Motor neuron (in vitro differentiated cells): ENCODE data around the gene ZNF224. TPM values are rescaled to one million over a fixed set of nuclear protein-coding genes. Genes with fewer than 3 reads are reported as not detected.
A peak's percentile ranks its signal among the peaks of the same experiment; 100 is the strongest.
"Not testable (repeated sequence)": the region's sequence is repeated elsewhere in the genome, so short reads cannot be mapped to it uniquely, and the experiment has no call there.

Experiments used
- ATAC-seq, 8 experiments: fragments of 200-7000 bp; cut with Tn5 transposase; replicated peaks in 6 of 8; 2 replicates each; pipeline ENCODE4 v1.8.0; 2021; ENCODE audit warnings: mild to moderate bottlenecking in 8 of 8, moderate library complexity in 8 of 8
- H3K27ac ChIP-seq, 2 donors: fragments of 250-450 bp; sonication (Bioruptor Pico); 2 replicates each; pipeline ENCODE4 v1.9.0; 2021; ENCODE audit warnings: antibody characterized with exemption in 2 of 2, mild to moderate bottlenecking in 2 of 2, moderate library complexity in 1 of 2
- H3K4me1 ChIP-seq, 2 donors: fragments of 250-450 bp; sonication (Bioruptor Pico); replicated peaks in 1 of 2; 2 replicates each; pipeline ENCODE4 v1.6.1; 2021; ENCODE audit warnings: antibody characterized with exemption in 2 of 2, mild to moderate bottlenecking in 2 of 2, moderate library complexity in 1 of 2
- H3K4me3 ChIP-seq, 5 donors: fragments of 250-450 bp; sonication (Bioruptor Pico); 2 replicates each; pipeline ENCODE4 v1.9.0; 2021; ENCODE audit warnings: antibody characterized with exemption in 5 of 5, mild to moderate bottlenecking in 5 of 5, moderate library complexity in 4 of 5
- WGBS, 10 experiments: fragments of 450-650 bp; shearing (Covaris generic); methylation state at CpG; one replicate each; pipeline ENCODE4 v1.0.0; 2022; 5-methylcytosine and 5-hydroxymethylcytosine counted together
- in situ Hi-C, 9 experiments: fragments of 400-800 bp; cut with MboI; loops; one replicate each; pipeline ENCODE4 v1.15.0; 2021; ENCODE audit warnings: low sequenced_read_pairs in 9 of 9, low pct_unique_long_range_greater_than_20kb in 2 of 9; ENCODE audit not compliant: unreplicated experiment in 9 of 9
- total RNA-seq, 8 experiments: library from RNA; unstranded; fragments of 300-600 nt; gene quantifications; 2 replicates each; pipeline versions ENCODE4 v1.2.3 to v1.2.4, GENCODE V29; 2022

The ZNF224 gene
- total RNA-seq, 8 experiments from 2014 or later: 14.8 to 40.0 (median 20.3) TPM

- Histone ChIP-seq H3K27ac (no peak overlapping the region), H3K4me3 (no peak overlapping the region), H3K4me1 (peaks cover 7% of the 10 kb centered on the region in 2 donors)
- WGBS, 10 experiments: 18 to 100% (median 69%) methylated on average over 1 to 4 of the region's 4 CpGs; no CpG with 5 or more reads in 4 of the 10 experiments
- in situ Hi-C loops: no loop called here
- ATAC-seq: no peak
Measured at GRCh38 chr19:44092108-44092507, 2.1 kb upstream of the ZNF224 start.

- Histone ChIP-seq H3K4me1 (peaks cover 3 to 5% of the 10 kb centered on the region in 2 donors), H3K27ac (no peak overlapping the region), H3K4me3 (no peak overlapping the region)
- in situ Hi-C loops: no loop called here
- 80 to 100% (median 100%) methylated on average over 1 to 3 of the region's 3 CpGs; no CpG with 5 or more reads in 5 of the 10 experiments for WGBS, 10 experiments
- no peak for ATAC-seq
Measured at GRCh38 chr19:44107751-44108150, 13.6 kb downstream of the ZNF224 start.

GRCh38 chr19:44109458-44109857 is 15.3 kb downstream of the ZNF224 start:
- Histone ChIP-seq H3K4me1 (peaks cover 5 to 6% of the 10 kb centered on the region in 2 donors), H3K4me3 (no peak overlapping the region), H3K27ac (no peak overlapping the region)
- ATAC-seq: no peak
- in situ Hi-C loops: no loop called here

- Histone ChIP-seq H3K4me3 (peak overlapping the region in 4 of 5 donors; percentile 51 to 67 (median 58)), H3K27ac (no peak overlapping the region), H3K4me1 (peaks cover 5 to 8% of the 10 kb centered on the region in 2 donors)
- peak in 5 of 8 experiments; percentile 37 to 67 (median 49) for ATAC-seq
- in situ Hi-C loops: no loop called here
- WGBS, 10 experiments: 0 to 90% (median 49%) methylated on average over 3 to 16 of the region's 17 CpGs
Measured at GRCh38 chr19:44111910-44112463, 17.8 kb downstream of the ZNF224 start.

- peak overlapping the region in 1 of 2 donors; percentile 24 for H3K27ac ChIP-seq
- peaks cover 5 to 8% of the 10 kb centered on the region in 2 donors for H3K4me1 ChIP-seq
- peak overlapping the region; percentile 51 to 67 (median 58) for H3K4me3 ChIP-seq
- in situ Hi-C loops: no loop called here
- ATAC-seq: no peak
- WGBS, 10 experiments: 0 to 4% (median 0%) methylated on average over 2 to 11 of the region's 11 CpGs
Measured at GRCh38 chr19:44112802-44113137, 18.6 kb downstream of the ZNF224 start.

- Histone ChIP-seq H3K4me3 (peak within 1 kb of the TSS; percentile 51 to 67 (median 58)), H3K27ac (peak within 1 kb of the TSS; percentile 4 to 24), H3K4me1 (peaks cover 5 to 8% of the 10 kb centered on the region in 2 donors)
- 0 to 2% (median 0%) methylated on average over 5 to 27 of the region's 44 CpGs; no CpG with 5 or more reads in 2 of the 10 experiments for WGBS, 10 experiments
- in situ Hi-C loops: no loop called here
- peak; percentile 91 to 99 (median 95) for ATAC-seq
Measured at GRCh38 chr19:44113138-44113783, 19.1 kb downstream of the ZNF224 start, which contains the start of gene ZNF225. ZNF225 (plus strand) TSS chr19:44113399; CDS start chr19:44115828, 2,429 bp downstream.

- Histone ChIP-seq H3K27ac (no peak overlapping the region), H3K4me1 (peaks cover 5 to 8% of the 10 kb centered on the region in 2 donors)
Measured at GRCh38 chr19:44113784-44114390, 19.7 kb downstream of the ZNF224 start.

GRCh38 chr19:44121162-44121561 is 27.0 kb downstream of the ZNF224 start:
- H3K4me1 ChIP-seq, in situ Hi-C loops, ATAC-seq, H3K4me3 ChIP-seq, H3K27ac ChIP-seq: not testable (repeated sequence)
- WGBS, 10 experiments: 60 to 100% (median 78%) methylated on average over 1 to 3 of the region's 4 CpGs; no CpG with 5 or more reads in 3 of the 10 experiments

More at GRCh38 chr19:44113784-44114390, 19.7 kb downstream of the ZNF224 start:
- in situ Hi-C loops: no loop called here
- H3K4me3 ChIP-seq: peak overlapping the region; percentile 51 to 67 (median 58)
- WGBS, 10 experiments: 0 to 25% (median 3%) methylated on average over 1 to 18 of the region's 18 CpGs
- no peak for ATAC-seq

GRCh38 chr19:44131955-44132354 is 37.8 kb downstream of the ZNF224 start:
- Histone ChIP-seq H3K4me1 (no peaks in the 10 kb centered on the region), H3K27ac (no peak overlapping the region), H3K4me3 (no peak overlapping the region)
- no peak for ATAC-seq
- 37 to 100% (median 90%) methylated on average over 1 to 5 of the region's 5 CpGs for WGBS, 10 experiments
- in situ Hi-C loops: no loop called here

- Histone ChIP-seq H3K27ac (peak within 1 kb of the TSS; percentile 61 to 73), H3K4me1 (peaks cover 0 to 14% of the 10 kb centered on the region in 2 donors), H3K4me3 (peak within 1 kb of the TSS; percentile 82 to 99 (median 93))
- WGBS, 10 experiments: 0 to 3% (median 0%) methylated on average over 2 to 19 of the region's 52 CpGs; no CpG with 5 or more reads in 2 of the 10 experiments
- in situ Hi-C loops: no loop called here
- peak; percentile 93 to 99 (median 98) for ATAC-seq
Measured at GRCh38 chr19:44141191-44142058, 47.3 kb downstream of the ZNF224 start, which contains the start of gene ZNF234. ZNF234 (plus strand) TSS chr19:44141554; CDS start chr19:44144633, 3,079 bp downstream.

- WGBS, 10 experiments: 0 to 16% (median 1%) methylated on average over 4 to 11 of the region's 13 CpGs; no CpG with 5 or more reads in 4 of the 10 experiments
- in situ Hi-C loops: no loop called here
- peaks cover 0 to 14% of the 10 kb centered on the region in 2 donors for H3K4me1 ChIP-seq
- H3K4me3 ChIP-seq: peak overlapping the region; percentile 82 to 99 (median 93)
- no peak overlapping the region for H3K27ac ChIP-seq
- ATAC-seq: peak; percentile 1 to 33 (median 5)
Measured at GRCh38 chr19:44142059-44142433, 47.9 kb downstream of the ZNF224 start.

GRCh38 chr19:44149776-44150175 is 55.6 kb downstream of the ZNF224 start:
- Histone ChIP-seq H3K4me3 (no peak overlapping the region), H3K27ac (no peak overlapping the region), H3K4me1 (no peaks in the 10 kb centered on the region)
- ATAC-seq: no peak
- 40 to 100% (median 93%) methylated on average over 1 to 3 of the region's 4 CpGs; no CpG with 5 or more reads in 5 of the 10 experiments for WGBS, 10 experiments
- in situ Hi-C loops: no loop called here
